GM12891 (cell line): ENCODE data around the gene CIZ1.

ENCODE experiments used
- PAX5 ChIP-seq: IDR thresholded peaks from 2 replicates; pipeline ENCODE4 v1.6.1; 2011; ENCODE audit warnings: low read length, moderate library complexity, mild to moderate bottlenecking; ENCODE audit not compliant: insufficient read depth, severe bottlenecking
- POLR2A ChIP-seq: IDR thresholded peaks from 2 replicates; pipeline ENCODE4 v1.6.1; 2011; ENCODE audit warnings: low read depth, low read length, control low read depth
- POLR2AphosphoS5 ChIP-seq: IDR thresholded peaks from 2 replicates; pipeline ENCODE4 v1.6.1; 2011; ENCODE audit warnings: low read depth, low read length, control low read depth
- POU2F2 ChIP-seq: IDR thresholded peaks from 2 replicates; pipeline ENCODE4 v1.6.1; 2011; ENCODE audit warnings: low read depth, mild to moderate bottlenecking, control low read depth, low read length, moderate library complexity
- TAF1 ChIP-seq: IDR thresholded peaks from 2 replicates; pipeline ENCODE4 v1.6.1; 2011; ENCODE audit warnings: low read depth, low read length, control low read depth

DNA sequence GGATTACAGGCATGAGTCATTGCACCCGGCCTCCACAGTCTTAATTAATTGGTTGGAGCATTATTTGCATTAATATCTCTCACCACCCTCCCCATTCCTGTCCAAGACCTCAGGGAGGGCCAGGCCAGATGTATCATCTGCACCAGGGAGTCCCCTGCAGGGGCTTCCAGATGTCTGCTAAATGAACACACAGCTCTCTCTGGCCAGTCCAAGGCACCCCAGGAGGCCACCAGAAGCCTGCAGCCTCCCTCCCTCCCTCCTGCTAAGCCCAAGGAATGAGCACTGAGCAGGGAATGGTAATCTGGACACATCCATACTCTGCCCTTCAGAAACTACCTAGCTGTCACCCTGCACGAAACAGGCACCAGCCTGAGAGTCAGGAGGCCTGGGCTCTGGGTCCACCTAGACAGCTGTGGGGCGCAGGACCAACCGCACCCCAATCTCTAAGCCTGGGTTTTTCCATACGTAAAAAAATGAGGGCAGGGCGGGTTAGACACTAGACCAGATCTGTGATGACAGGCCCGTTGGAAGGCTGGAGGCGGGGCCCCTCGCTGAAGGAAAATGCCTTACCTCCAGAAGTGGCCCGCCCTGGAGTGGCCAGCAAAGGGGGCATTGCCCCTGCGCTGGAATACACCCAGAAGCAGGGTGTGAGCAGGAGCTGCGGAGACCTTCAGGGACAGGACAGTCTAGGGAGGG is 8.3 kb downstream of the CIZ1 start:
- no peak for TF ChIP-seq POLR2A
- TF ChIP-seq POLR2AphosphoS5: no peak
- no peak for TF ChIP-seq PAX5
- no peak for TF ChIP-seq TAF1
- TF ChIP-seq POU2F2: no peak
